H4 (cell line): ENCODE results near the gene GTF2A1. TPM values are rescaled to one million over a fixed set of nuclear protein-coding genes. Genes with fewer than 3 reads are reported as not detected.

Experiments used
- DNase-seq: peaks from one replicate; pipeline ENCODE4 v3.0.0-alpha.2; 2015; ENCODE audit warnings: low spot score
- total RNA-seq: library from RNA; depleted of rRNA; stranded (reverse); fragments of >200 nt; shearing (Covaris generic); gene quantifications from 2 replicates; pipeline ENCODE4 v1.2.3, GENCODE V29; 2014; rRNA removed

GTF2A1 gene
- total RNA-seq, 1 experiment from 2014 or later, result 17.2 TPM

DNA sequence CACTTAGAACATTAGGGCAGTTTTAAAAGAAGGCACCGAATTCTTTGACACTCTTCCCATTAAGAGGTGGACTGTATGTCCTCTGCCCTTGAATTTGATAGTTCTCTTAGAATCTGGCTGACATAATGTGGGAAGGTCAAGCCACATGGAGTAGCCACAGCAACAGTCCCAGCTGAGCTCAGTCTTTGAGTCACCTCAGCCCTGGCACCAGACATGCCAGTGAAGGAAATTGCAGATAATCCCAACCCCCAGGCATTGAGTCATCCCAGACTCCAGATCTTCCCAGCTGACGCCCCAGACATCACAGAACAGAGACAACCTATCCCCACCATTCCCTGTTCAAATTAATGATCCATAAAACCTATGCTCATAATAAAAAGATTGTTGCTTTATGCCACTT is 83.4 kb downstream of the GTF2A1 start:
- DNase-seq, result peak; percentile 65

DNA sequence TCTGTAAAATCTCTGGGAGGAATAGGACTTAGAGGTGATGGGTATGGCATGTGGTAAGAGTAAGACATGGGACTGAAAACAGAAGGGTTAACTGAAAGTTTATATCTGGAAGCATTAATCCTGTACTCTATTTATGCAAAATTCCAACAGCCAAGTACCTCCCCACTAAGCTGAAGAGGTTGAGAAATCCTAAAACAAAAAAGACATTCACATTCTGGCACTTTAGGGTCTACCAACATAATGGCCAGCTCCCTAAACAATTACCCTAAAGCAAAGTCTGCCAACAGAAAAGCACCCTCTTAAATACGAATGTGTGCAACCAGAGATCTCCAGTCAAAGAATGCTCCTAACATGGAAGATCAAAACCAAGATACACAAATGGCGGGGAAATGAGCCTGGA is 87.4 kb downstream of the GTF2A1 start:
- no peak for DNase-seq

DNA sequence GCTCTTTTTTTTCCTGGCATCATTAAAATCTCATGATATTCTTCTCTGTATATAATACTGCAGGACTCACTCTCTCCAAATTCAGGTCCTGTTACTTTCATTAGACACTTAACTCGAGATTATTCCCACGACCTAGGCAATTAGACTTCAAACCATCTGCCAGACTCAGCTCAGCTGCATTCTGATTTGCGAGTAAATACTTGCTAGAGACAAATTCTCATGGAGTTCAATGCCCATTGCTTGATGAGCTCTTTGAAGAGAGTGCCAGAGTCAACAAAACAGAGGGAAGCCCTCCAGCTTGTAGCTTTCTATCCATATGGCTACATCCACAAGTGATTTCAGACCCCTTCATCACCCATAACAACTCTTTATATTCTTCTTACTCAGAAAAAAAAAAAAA is 88.3 kb downstream of the GTF2A1 start:
- DNase-seq, result no peak

DNA sequence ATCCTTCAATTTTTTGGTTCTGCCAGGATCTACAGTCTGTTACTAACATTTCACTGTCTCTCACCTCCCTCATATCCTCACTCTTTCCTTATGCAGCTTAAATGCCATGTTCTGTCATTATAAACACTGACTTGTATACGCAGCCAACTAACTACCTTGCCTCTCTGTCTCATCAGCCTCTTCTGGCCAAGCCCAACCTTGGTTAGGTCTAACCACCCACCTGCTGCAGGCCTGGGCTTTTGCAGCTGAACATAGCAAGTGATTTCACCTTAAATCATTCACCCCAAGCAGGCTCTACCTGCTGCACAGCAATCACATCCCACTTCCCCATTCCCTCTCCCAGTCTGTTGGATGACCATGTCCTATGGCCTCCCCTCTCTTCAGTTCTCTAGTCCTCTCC is 91.5 kb downstream of the GTF2A1 start:
- no peak for DNase-seq

DNA sequence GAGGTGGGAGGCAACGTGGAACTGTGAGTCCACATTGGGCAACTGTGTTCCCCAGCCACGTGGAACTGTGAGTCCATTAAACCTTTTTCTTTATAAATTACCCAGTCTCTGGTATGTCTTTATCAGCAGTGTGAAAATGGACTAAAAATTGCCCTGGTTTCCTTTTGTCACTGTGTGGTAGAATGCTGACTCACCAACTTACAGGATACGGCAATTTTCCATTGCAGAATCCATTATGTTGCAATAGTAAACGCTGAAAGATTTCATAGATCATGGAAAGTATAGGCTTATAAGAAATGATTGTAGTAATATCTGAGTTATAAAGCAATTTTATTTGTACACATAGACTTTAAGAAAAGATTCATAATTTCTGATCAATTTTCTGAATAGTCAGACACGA is 93.0 kb downstream of the GTF2A1 start:
- DNase-seq, result peak; percentile 10

DNA sequence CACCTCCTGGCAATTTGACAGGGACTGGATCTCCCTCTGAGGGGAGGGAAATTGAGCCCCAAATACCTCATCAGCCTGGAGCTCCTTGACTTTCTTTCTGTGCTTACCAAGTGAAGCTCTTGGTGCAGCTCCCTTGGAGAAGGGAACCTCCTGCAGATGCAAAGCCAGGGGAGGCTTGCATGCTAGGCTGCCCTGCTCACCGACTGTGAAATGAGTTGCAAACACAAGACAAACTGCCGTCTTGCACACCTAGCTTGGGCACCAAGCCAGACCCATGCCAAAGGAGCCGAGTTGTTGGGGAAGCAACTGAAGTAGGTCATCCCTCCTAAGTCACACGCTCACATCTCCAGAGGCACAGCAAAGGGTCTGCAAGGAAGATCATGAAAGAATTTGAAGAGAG is 95.2 kb downstream of the GTF2A1 start:
- no peak for DNase-seq

Other genes starting within 250 kb of the GTF2A1 start
- 6.3 and 6.9 TPM in 2 replicates for gene STON2, start 179.4 kb upstream of the GTF2A1 start, total RNA-seq